IMR-90 (cell line): ENCODE data around the gene UPP2. TPM values are rescaled to one million over a fixed set of nuclear protein-coding genes. Genes with fewer than 3 reads are reported as not detected.

Experiments used
- ATAC-seq: fragments of 200-7000 bp; cut with Tn5 transposase; 2 replicates; pipeline ENCODE4 v1.9.1; 2020; ENCODE audit warnings: low read depth, mild to moderate bottlenecking, moderate library complexity
- BruUV-seq: library from RNA; stranded (reverse); fragments of 400-500 nt; replicated peaks from 2 replicates; lab custom pipeline; 2021; lab: Mats Ljungman, UMichigan
- CTCF ChIA-PET: fragments of 300-600 bp; formaldehyde crosslinking; extraction: SDS; loops from one replicate; lab custom pipeline; 2021; ENCODE audit warnings: antibody characterized with exemption; lab: Yijun Ruan, JAX
- POLR2A ChIA-PET: fragments of 300-600 bp; sonication (Branson Sonifier 250); formaldehyde crosslinking; loops from one replicate; lab custom pipeline; 2022; ENCODE audit warnings: antibody characterized with exemption; ENCODE audit not compliant: unreplicated experiment; lab: Charles Lee
- DNase-seq: peaks from one replicate; pipeline ENCODE4 v3.0.0; 2013
- H2AFZ ChIP-seq: replicated peaks from 2 replicates; pipeline ENCODE3; 2013; ENCODE audit warnings: low read length, mild to moderate bottlenecking; ENCODE audit not compliant: poor library complexity
- H2AK5ac ChIP-seq: 2 replicates; pipeline ENCODE4 v1.6.1; 2013; ENCODE audit warnings: low read depth, low read length, inconsistent platforms
- H2AK9ac ChIP-seq: replicated peaks from 2 replicates; pipeline ENCODE3; 2013; ENCODE audit warnings: mild to moderate bottlenecking, low read depth, low read length, moderate library complexity; ENCODE audit not compliant: poor library complexity
- H2BK120ac ChIP-seq: 2 replicates; pipeline ENCODE4 v1.6.1; 2013; ENCODE audit warnings: low read depth, low read length, inconsistent platforms
- H2BK15ac ChIP-seq: 3 replicates; pipeline ENCODE4 v1.6.1; 2013; ENCODE audit warnings: low read depth, low read length, inconsistent platforms
- H2BK20ac ChIP-seq: 2 replicates; pipeline ENCODE4 v1.6.1; 2013; ENCODE audit warnings: low read depth, mild to moderate bottlenecking, inconsistent platforms, low read length, moderate library complexity
- H2BK5ac ChIP-seq: 2 replicates; pipeline ENCODE4 v1.6.1; 2013; ENCODE audit warnings: mild to moderate bottlenecking, low read depth, low read length, inconsistent platforms; ENCODE audit not compliant: poor library complexity, severe bottlenecking
- H3K14ac ChIP-seq: replicated peaks from 2 replicates; pipeline ENCODE4 v1.6.1; 2013; ENCODE audit warnings: low read depth, low read length, inconsistent platforms
- H3K18ac ChIP-seq: 2 replicates; pipeline ENCODE4 v1.6.1; 2013; ENCODE audit warnings: low read depth, low read length, control low read depth
- H3K23ac ChIP-seq: 2 replicates; pipeline ENCODE4 v1.6.1; 2013; ENCODE audit warnings: low read depth, low read length, inconsistent platforms
- H3K27ac ChIP-seq: 2 replicates; pipeline ENCODE4 v1.5.1; 2013; ENCODE audit warnings: mild to moderate bottlenecking, control low read depth, low read length; ENCODE audit not compliant: insufficient read depth
- H3K27me3 ChIP-seq: 2 replicates; pipeline ENCODE4 v1.6.1; 2013; ENCODE audit warnings: low read length; ENCODE audit not compliant: control insufficient read depth, insufficient read depth
- H3K36me3 ChIP-seq: 2 replicates; pipeline ENCODE4 v1.6.1; 2013; ENCODE audit warnings: low read length, mixed read lengths; ENCODE audit not compliant: control insufficient read depth, insufficient read depth
- H3K4ac ChIP-seq: 2 replicates; pipeline ENCODE4 v1.6.1; 2013; ENCODE audit warnings: low read depth, low read length, inconsistent platforms
- H3K4me1 ChIP-seq: 2 replicates; pipeline ENCODE4 v1.6.1; 2013; ENCODE audit warnings: low read length, mixed read lengths; ENCODE audit not compliant: control insufficient read depth, insufficient read depth
- H3K4me2 ChIP-seq: 2 replicates; pipeline ENCODE4 v1.6.1; 2013; ENCODE audit warnings: low read depth, mild to moderate bottlenecking, control low read depth, low read length, moderate library complexity
- H3K4me3 ChIP-seq: 2 replicates; pipeline ENCODE4 v1.5.1; 2013; ENCODE audit warnings: low read depth, mild to moderate bottlenecking, control low read depth, low read length, moderate library complexity; ENCODE audit not compliant: insufficient read depth
- H3K56ac ChIP-seq: 2 replicates; pipeline ENCODE4 v1.6.1; 2013; ENCODE audit warnings: low read length, inconsistent platforms; ENCODE audit not compliant: insufficient read depth; ENCODE audit errors: extremely low read depth
- H3K79me1 ChIP-seq, 2 experiments: 2 replicates each; pipeline ENCODE4 v1.6.1; 2013; ENCODE audit warnings: low read length in 2 of 2, inconsistent platforms in 1 of 2, low read depth in 1 of 2
- H3K9ac ChIP-seq: 2 replicates; pipeline ENCODE4 v1.6.1; 2013; ENCODE audit warnings: low read depth, low read length, control low read depth
- H3K9me1 ChIP-seq: 2 replicates; pipeline ENCODE4 v1.6.1; 2013; ENCODE audit warnings: low read length, inconsistent platforms; ENCODE audit not compliant: insufficient read depth
- H3K9me3 ChIP-seq: 2 replicates; pipeline ENCODE4 v1.6.1; 2013; ENCODE audit warnings: low read length; ENCODE audit not compliant: control insufficient read depth, insufficient read depth
- H4K20me1 ChIP-seq: 2 replicates; pipeline ENCODE4 v1.6.1; 2013; ENCODE audit warnings: low read length, inconsistent platforms; ENCODE audit not compliant: insufficient read depth
- H4K5ac ChIP-seq: 2 replicates; pipeline ENCODE4 v1.6.1; 2013; ENCODE audit warnings: mild to moderate bottlenecking, low read depth, low read length, control low read depth
- H4K8ac ChIP-seq, 2 experiments: 2 replicates each; pipeline ENCODE4 v1.6.1; 2013; ENCODE audit warnings: low read depth in 2 of 2, low read length in 2 of 2, control low read depth in 1 of 2, inconsistent platforms in 1 of 2
- H4K91ac ChIP-seq: 2 replicates; pipeline ENCODE4 v1.6.1; 2013; ENCODE audit warnings: low read depth, low read length, inconsistent platforms; ENCODE audit not compliant: insufficient read depth
- CEBPB ChIP-seq: IDR thresholded peaks from 2 replicates; pipeline ENCODE4 v1.6.1; 2012; ENCODE audit warnings: low read depth, low read length, improper control_type of control experiment
- CTCF ChIP-seq: conservative IDR thresholded peaks from 2 replicates; pipeline ENCODE4 v1.5.1; 2012; ENCODE audit warnings: mild to moderate bottlenecking, low read depth, low read length, improper control_type of control experiment
- MAFK ChIP-seq: IDR thresholded peaks from 2 replicates; pipeline ENCODE4 v1.6.1; 2012; ENCODE audit warnings: low read depth, low read length, improper control_type of control experiment
- POLR2A ChIP-seq: IDR thresholded peaks from 2 replicates; pipeline ENCODE4 v1.6.1; 2012; ENCODE audit warnings: mild to moderate bottlenecking, low read depth, low read length
- RCOR1 ChIP-seq: IDR thresholded peaks from 2 replicates; pipeline ENCODE4 v1.6.1; 2012; ENCODE audit warnings: mild to moderate bottlenecking, low read length, improper control_type of control experiment; ENCODE audit not compliant: insufficient replicate concordance
- WGBS, 2 experiments: methylation state at CpG; one replicate each; pipeline versions ENCODE4 v1.1.5 to v1.1.7; 2013; ENCODE audit warnings: missing lambda C conversion rate in 2 of 2; ENCODE audit not compliant: insufficient read length in 1 of 2; ENCODE audit errors: extremely low coverage in 2 of 2; 5-methylcytosine and 5-hydroxymethylcytosine counted together
- dilution Hi-C: fragments of 300-500 bp; cut with HindIII; formaldehyde crosslinking; loops from one replicate; pipeline ENCODE4 v1.14.3; 2018; ENCODE audit warnings: low sequenced_read_pairs; ENCODE audit not compliant: unreplicated experiment
- in situ Hi-C: fragments of 300-500 bp; cut with MboI; formaldehyde crosslinking; loops from 3 replicates; pipeline ENCODE4 v1.14.3; 2019; ENCODE audit warnings: low sequenced_read_pairs, inconsistent platforms, mixed read lengths
- intact Hi-C: fragments of 100-400 bp; cut with micrococcal nuclease; formaldehyde crosslinking; loops from 2 replicates; pipeline ENCODE4 v1.10.0; 2022
- polyA plus RNA-seq, 3 experiments: library from polyadenylated mRNA; depleted of rRNA; stranded (reverse); fragments of >200 nt; gene quantifications; 2 replicates each; pipeline ENCODE4 v1.2.3, GENCODE V29; 2012; ENCODE audit warnings: low replicate concordance in 1 of 3
- total RNA-seq: library from RNA; depleted of rRNA; stranded (reverse); fragments of >200 nt; gene quantifications from 2 replicates; pipeline ENCODE4 v1.2.3, GENCODE V29; 2012

UPP2 gene
- total and polyA plus RNA-seq, 2 of the 4 experiments (the other 2 are of a cell fraction): not detected

GRCh38 chr2:158142165-158142564, 40.5 kb downstream of the UPP2 start:
- Histone ChIP-seq H3K27me3 (no peaks in the 10 kb centered on the region), H3K14ac (no peak overlapping the region), H4K91ac (no peak overlapping the region), H2AK5ac (no peak overlapping the region), H4K8ac (no peak overlapping the region), H3K36me3 (no peaks in the 10 kb centered on the region), H2BK120ac (no peak overlapping the region), H3K9me1 (no peaks in the 10 kb centered on the region), H2BK15ac (no peak overlapping the region), H2BK5ac (no peak overlapping the region), H4K5ac (no peak overlapping the region), H2AK9ac (no peak overlapping the region), H3K9me3 (no peaks in the 10 kb centered on the region), H3K27ac (no peak overlapping the region), H3K18ac (no peak overlapping the region), H3K4me1 (no peaks in the 10 kb centered on the region), H3K4me2 (no peak overlapping the region), H3K56ac (no peak overlapping the region), H3K23ac (no peak overlapping the region), H2BK20ac (no peak overlapping the region), H3K4me3 (no peak overlapping the region), H2AFZ (no peak overlapping the region), H3K4ac (no peak overlapping the region), H4K20me1 (no peaks in the 10 kb centered on the region), H3K79me1 (no peaks in the 10 kb centered on the region), H3K9ac (no peak overlapping the region)
- WGBS, 2 experiments: no CpG with 5 or more reads among the region's 3 CpGs
- TF ChIP-seq CEBPB: no peak
- TF ChIP-seq POLR2A: no peak
- TF ChIP-seq CTCF: no peak
- no peak for TF ChIP-seq RCOR1
- no peak for TF ChIP-seq MAFK
- BruUV-seq: no TSS peak
- POLR2A ChIA-PET: no interaction called here
- CTCF ChIA-PET: no interaction called here
- no peak for ATAC-seq
- DNase-seq: no peak
- dilution Hi-C loops: no loop called here
- intact Hi-C loops: no loop called here
- in situ Hi-C loops: no loop called here
